GM12801 (cell line): Measurements from ENCODE around the gene HIP1.

Experiments
- TF ChIP-seq, protein P1 (sequence below): IDR thresholded peaks from one replicate; pipeline ENCODE4 v1.5.1; 2011; ENCODE audit warnings: control low read depth; ENCODE audit not compliant: insufficient read length; ENCODE audit errors: extremely low read depth

Gene HIP1

DNA sequence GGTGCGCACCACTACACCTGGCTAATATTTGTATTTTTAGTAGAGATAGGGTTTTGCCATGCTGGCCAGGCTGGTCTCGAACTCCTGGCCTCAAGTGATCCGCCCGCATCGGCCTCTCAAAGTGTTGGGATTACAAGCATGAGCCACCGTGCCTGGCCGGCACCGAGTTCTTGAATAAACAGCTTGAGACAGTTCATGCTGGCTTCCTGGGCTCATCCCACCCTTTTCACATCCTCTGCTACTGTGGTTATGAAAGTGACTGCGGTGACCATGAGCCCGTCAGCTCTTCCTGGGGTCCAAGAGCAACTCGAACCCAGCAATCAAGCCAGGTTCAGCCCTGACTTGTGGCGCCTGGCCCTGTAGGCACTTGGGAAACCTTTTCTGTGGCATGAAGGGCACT lies 38.7 kb downstream of the HIP1 start:
- TF ChIP-seq, protein P1, sequence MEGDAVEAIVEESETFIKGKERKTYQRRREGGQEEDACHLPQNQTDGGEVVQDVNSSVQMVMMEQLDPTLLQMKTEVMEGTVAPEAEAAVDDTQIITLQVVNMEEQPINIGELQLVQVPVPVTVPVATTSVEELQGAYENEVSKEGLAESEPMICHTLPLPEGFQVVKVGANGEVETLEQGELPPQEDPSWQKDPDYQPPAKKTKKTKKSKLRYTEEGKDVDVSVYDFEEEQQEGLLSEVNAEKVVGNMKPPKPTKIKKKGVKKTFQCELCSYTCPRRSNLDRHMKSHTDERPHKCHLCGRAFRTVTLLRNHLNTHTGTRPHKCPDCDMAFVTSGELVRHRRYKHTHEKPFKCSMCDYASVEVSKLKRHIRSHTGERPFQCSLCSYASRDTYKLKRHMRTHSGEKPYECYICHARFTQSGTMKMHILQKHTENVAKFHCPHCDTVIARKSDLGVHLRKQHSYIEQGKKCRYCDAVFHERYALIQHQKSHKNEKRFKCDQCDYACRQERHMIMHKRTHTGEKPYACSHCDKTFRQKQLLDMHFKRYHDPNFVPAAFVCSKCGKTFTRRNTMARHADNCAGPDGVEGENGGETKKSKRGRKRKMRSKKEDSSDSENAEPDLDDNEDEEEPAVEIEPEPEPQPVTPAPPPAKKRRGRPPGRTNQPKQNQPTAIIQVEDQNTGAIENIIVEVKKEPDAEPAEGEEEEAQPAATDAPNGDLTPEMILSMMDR: no peak

DNA sequence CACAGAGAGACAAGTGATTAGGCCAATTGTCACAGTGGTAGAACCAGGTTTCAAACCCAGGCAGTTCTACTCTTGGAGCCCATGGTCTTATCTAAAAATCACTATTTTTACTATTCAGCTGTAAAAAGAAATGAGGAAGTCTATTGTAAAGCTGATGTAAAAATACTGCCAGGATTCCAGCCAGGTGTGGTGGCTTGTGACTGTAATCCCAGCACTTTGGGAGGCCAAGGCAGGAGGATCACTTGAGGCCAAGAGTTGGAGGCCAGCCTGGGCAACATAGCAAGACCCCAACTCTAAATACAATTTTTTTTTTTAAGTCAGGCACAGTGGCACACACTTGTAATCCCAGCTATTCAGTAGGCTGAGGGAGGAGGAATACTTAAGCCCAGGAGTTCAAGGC lies 40.4 kb downstream of the HIP1 start:
- TF ChIP-seq, protein P1: no peak

DNA sequence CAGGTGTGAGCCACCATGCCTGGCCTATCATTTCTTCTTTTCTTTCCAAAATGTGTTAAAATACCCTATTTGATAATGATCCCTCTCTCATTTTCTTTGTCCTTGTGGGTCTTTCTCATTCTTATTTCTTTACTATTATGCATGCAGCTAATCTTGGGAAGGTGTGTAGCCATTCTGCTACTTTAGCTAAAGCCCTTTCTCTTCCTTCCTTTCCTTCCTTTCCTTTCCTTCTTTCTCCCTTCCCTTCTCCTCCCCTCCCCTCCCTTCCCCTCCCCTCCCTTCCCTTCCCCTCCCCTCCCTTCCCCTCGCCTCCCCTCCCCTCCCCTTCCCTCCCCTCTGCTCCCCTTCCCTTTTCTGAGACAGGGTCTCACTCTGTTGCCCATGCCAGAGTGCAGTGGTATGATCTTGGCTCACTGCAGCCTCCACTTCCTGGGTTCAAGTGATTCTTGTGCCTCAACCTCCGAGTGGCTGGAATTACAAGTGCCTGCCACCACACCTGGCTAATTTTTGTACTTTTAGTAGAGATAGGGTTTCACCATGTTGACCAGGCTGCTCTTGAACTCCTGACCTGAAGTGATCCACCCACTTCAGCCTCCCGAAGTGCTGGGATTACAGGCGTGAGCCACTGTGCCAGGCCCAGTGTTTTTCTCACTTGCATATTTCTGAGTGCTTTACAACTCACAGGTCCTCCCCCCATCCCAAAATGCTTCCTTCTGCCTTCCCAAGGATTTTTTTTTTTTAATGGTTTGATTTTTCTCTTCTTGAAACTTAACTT lies 42.3 kb downstream of the HIP1 start:
- TF ChIP-seq, protein P1: no peak

DNA sequence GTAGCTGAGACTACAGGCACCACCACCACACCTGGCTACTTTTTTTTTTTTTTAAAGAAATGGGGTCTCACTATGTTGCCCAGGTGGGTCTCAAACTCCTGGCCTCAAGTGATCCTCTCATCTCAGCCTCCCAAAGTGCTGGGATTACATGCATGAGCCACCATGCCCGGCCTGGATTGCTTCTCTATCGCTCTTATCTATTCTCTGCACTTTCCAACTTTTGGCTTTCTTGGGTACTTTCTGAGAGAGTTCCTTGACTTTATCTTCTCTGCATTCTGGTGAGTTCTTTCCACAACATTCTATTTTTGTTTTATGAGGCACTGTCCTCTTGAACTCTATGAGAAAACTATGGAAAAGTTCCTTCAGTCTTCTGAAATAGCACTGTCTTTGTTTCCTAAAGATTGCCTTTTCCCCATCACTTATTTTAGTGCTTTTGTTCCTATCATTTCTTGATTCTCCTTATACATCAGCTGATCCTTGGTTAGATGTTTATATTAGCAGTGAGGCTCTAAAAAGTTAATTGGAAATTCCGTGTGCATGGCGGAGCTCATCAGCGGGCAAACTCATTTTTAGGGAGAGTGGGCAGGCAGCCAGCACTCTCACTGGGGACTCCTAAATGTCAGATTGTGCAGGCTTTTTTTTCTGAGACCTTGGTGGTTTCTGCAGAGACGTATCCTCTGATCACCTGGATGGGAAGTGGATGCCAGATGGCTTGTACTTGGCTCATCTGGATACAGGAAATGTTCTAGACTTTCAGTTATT lies 43.9 kb downstream of the HIP1 start:
- TF ChIP-seq, protein P1: no peak

DNA sequence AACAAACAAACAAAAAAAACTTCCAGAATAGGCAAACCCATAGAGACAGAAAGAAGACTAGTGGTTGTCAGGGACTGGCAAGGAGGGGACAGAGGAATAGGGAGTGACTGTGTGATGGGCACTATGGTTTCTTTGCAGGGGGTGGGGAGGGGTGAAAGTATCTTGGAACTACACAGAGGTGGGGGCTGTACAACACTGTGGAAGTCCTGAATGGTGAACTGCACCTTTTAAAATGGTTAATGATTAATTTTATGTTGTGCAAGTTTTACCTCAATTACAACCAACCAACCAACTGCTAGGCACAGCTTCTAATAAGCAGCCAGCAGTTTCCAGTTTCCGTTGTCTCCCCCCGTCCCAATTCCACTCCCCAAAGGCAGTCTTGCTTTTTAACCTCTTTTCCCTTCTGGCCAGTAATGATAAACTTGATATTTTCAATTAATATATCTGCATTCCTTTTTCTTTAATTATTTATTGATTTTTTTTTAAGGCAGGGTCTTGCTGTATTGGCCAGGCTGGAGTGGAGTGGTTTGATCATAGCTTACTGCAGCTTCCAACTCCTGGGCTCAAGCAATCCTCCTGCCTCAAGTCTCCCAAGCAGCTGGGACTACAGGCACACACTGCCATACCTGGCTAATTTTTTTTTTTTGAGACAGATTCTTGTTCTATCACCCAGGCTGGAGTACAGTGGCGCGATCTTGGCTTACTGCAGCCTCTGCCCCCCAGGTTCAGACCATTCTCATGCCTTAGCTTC lies 46.8 kb downstream of the HIP1 start:
- TF ChIP-seq, protein P1: no peak

DNA sequence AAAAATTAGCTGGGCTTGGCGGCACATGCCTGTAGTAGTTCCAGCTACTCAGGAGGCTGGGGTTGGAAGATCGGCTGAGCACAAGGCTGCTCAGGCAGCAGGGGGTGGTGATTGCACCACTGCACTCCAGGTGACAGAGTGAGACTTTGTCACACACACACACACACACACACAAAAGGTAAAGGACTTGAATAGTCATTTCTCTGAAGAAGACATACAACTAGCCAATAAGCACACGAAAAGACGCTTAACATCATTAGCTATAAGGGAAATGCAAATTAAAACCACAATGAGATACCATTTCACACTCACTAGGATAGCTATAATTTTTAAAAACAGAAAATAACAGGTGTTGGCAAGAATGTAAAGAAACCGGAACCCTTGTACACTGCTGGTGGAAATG lies 48.6 kb downstream of the HIP1 start:
- TF ChIP-seq, protein P1: no peak
